ENCODE measurements around the gene MRPS6. TPM values are rescaled to one million over a fixed set of nuclear protein-coding genes. Genes with fewer than 3 reads are reported as not detected.
A peak's percentile ranks its signal among the peaks of the same experiment; 100 is the strongest.

Gene MRPS6
- total RNA-seq, 1 experiment from 2014 or later: 40.2 TPM

DNA sequence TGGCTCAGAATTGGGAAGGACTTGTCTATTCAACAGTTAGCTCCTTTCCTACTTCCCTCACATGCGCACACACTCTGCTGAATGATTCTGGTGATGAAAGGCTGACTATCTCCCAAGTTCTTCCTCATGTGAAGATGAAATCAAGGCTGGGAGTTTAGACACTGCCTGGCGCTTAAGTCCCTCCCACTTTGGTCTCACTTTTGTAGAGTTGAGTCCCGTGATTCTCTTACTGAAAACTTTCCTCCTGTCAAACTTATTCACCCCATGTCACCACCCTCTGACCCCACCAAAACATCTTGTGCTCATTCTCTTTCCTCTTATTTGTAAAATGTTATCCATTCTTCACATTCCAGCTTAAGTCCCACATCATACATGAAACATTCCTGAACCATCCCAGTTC, 8.4 kb upstream of the MRPS6 start:
- DNase-seq (ENCODE audit: low read depth): no peak

- DNase-seq (ENCODE audit: low read depth): no peak
Observed at GRCh38 chr21:34071683-34072082, 1.7 kb upstream of the MRPS6 start.

DNA sequence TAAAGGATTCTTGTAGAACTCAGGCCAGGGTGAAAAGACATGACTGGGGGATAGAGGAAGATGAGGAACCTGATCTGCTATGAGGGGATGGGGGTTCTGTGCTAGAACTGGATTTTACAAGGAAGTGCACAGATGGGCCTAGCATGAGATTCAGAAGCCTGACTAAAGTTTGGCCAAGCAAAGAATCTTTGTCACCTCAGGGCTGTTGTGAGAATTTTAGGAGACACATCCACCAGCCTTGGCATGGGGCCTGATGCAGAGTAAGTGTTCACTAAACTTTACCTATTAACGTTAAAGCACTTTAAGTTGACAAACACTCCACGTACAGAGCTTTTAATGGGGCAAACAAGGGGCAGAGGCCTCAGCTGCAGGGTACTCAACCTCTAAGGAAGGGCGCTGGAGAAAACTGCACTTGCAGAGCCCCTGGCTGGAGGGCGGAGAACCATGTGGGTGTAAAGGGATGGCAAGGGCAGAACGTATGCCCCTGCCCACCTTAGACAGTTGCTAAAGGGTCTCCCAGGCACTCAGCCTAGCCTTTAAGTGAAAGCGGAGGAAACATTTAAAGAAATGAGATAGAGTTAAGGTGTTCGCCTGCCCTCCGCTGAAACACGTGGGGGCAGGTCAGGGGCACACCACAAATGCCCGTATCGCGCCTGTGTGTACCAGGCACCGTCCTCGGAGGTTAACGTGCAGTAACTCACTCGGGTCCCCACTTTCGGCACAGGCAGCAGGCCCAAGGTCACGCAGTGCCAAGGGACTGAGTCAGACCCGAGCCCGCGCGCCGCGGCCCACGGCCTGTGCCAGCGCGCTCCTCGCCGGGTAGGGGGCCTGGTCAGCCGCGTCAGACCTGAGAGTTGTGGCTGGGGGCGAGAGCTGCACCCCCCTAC, 990 bp upstream of the MRPS6 start:
- DNase-seq (ENCODE audit: low read depth): no peak

DNA sequence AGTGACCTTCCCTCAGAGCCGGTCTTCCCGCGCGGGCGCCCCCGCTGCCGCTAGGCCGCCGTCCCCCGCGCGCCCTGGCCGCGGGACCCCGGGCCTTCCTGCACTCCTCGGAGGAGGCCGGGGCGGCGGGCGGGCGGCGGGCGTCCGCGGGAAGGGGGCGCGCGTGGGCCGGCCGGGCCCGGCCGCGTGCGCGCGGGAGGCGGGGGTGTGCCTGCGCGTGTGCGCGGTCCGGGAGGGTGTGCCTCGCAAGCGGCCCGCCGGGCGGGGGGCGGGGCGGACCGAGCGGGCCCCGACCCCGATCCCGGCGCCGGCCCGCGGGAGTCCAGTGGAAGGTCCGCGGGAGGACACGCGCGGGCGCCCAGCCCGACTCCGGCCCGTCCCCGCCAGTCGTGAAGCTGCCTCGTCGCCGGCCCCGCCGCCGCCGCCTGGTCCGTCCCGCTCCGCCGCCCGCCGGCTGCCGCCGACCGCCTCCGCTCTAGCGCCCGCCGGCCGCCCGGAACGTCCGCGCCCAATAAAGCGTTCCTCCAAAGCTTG, 438 bp downstream of the MRPS6 start:
- no peak for DNase-seq (ENCODE audit: low read depth)

DNA sequence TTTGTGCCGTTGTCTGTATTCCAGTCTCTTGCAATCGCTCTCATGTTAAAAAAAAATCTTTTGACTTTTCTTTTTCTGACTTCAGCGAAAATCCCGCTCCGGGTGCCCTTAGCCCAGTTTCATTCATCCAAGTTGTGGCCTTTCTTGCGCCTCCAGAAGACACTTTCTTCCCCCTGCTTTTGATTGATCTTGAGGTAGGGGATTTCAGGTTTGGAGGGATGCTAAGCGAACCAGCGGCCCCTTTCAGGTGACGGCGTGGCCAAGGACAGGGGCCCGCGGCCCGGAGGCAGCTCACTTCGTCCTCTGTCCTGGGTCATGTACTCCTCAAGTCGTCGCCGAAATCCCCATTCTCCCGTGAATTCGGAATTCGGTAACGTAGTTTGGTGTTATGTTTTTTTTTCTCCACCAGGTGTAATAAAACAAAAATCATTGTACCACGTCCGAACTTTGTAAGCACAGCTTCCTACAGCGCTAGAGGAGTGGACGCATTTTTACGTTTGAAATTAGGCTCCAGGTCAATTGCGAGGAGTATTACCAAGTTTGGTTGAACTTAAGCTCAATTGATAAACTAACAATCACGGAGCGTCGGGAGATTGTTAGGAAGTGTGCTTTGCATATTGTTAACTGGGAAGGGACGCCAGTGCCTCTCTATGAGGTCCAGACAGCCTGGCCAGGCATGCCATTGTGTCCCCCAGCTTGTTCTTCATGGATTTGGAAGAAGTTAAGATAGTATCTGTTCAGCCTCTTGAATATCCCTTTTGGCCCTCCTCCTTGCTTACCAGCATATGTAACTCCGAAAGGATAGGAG, 1.1 kb downstream of the MRPS6 start:
- DNase-seq (ENCODE audit: low read depth): no peak

DNA sequence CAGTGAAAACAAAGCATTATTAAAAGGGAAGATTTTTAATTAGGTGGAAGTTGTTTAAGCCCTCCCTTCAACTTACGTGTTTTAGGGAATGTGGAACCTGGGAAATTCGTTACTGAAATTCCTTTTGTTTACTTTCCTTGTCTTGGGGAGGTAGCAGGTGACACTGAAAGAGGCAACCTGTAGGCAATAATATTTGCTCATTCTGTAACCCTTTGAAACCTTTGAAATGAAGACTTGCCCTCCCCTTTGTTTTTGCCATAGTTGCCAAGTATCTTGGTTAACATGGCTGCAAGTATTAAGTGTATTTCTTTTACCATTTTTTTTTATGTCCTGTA, 1.7 kb downstream of the MRPS6 start:
- no peak for DNase-seq (ENCODE audit: low read depth)

GRCh38 chr21:34075760-34076660, 2.6 kb downstream of the MRPS6 start:
- no peak for DNase-seq (ENCODE audit: low read depth)

GRCh38 chr21:34076835-34077234, 3.5 kb downstream of the MRPS6 start:
- no peak for DNase-seq (ENCODE audit: low read depth)

GRCh38 chr21:34077888-34078287, 4.5 kb downstream of the MRPS6 start:
- no peak for DNase-seq (ENCODE audit: low read depth)

DNA sequence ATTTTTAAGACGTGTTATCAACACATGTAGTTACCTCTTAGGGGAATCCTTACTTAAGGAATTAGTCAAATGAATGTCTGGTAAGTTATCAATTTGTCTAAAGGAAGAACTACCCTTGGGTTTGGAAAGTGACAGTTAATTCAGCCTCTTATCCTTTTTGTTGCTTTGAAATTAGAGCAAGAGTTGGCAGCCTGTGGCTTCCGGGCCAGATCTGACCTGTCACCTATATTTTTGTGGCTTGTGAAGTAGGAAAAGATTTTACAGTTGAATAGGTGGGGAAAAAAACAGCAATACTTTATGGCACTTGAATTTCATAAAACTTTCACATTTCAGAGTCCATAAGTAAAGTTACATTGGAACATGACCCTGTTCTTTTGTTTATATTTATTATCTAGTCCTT, 5.5 kb downstream of the MRPS6 start:
- DNase-seq (ENCODE audit: low read depth): no peak

DNA sequence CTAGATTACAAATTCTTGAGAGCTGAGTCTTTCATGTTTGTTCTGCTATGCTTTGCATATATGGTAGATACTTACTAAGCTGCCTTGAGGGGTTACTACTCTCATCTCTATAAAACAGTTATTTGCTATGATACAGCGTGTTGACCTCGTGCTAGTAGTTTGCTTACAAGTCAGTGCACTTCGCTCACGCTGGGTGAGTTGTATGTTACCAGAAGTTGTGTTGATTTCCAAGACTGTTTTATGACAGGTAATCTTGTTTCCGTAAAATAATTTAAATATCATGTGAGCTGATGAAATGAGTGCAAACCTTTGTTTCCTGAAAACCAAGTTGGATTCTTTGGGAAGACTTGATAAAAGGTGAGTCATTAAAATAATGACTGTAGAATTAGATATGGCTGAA, 7.3 kb downstream of the MRPS6 start:
- no peak for DNase-seq (ENCODE audit: low read depth)

DNA sequence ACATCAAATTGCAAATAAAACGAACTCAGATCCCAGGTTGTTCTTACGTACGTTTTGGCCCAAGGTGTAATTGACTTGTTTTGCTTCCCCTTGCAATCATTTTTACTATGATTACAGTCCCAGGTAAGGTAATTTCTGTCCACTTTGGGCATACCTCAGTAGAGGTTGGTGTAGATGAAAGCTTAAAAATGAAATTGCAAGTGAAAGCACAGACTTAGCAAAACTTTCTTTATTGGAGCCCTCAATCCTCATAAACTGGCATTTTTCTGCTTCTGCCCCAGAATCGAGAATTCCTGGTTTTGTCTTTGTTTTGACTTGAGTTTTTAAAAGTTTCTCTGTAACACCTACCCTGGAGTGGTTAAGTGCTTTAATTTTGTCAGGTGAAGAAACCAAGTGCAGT, 9.4 kb downstream of the MRPS6 start:
- no peak for DNase-seq (ENCODE audit: low read depth)

GRCh38 chr21:34083357-34083756, 10.0 kb downstream of the MRPS6 start:
- DNase-seq (ENCODE audit: low read depth): no peak

GRCh38 chr21:34085129-34085528, 11.8 kb downstream of the MRPS6 start:
- no peak for DNase-seq (ENCODE audit: low read depth)

- no peak for DNase-seq (ENCODE audit: low read depth)
Observed at GRCh38 chr21:34086887-34087306, 13.5 kb downstream of the MRPS6 start.

DNA sequence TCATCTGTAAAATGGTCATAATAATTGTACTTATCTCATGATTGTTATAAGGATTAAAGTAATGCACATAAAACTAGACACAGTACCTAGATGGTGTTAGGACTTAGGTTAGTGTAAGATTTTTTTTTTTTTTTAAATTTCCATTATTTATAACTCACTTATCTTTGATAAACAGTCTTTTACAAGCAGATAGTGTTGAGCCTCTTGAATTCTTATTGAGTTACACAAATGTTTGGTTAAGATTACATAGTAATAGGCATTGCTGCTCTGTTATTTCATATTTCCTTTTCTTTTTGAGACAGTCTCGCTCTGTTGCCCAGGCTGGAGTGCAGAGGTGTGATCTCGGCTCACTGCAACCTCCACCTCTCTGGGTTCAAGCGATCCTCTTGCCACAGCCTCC, 15.4 kb downstream of the MRPS6 start:
- no peak for DNase-seq (ENCODE audit: low read depth)

GRCh38 chr21:34091032-34091431, 17.7 kb downstream of the MRPS6 start:
- no peak for DNase-seq (ENCODE audit: low read depth)

- DNase-seq (ENCODE audit: low read depth): no peak
Observed at GRCh38 chr21:34091607-34092006, 18.2 kb downstream of the MRPS6 start.

- DNase-seq (ENCODE audit: low read depth): peak; percentile 12
Observed at GRCh38 chr21:34092262-34092921, 19.0 kb downstream of the MRPS6 start.

- no peak for DNase-seq (ENCODE audit: low read depth)
Observed at GRCh38 chr21:34093083-34093482, 19.7 kb downstream of the MRPS6 start.

DNA sequence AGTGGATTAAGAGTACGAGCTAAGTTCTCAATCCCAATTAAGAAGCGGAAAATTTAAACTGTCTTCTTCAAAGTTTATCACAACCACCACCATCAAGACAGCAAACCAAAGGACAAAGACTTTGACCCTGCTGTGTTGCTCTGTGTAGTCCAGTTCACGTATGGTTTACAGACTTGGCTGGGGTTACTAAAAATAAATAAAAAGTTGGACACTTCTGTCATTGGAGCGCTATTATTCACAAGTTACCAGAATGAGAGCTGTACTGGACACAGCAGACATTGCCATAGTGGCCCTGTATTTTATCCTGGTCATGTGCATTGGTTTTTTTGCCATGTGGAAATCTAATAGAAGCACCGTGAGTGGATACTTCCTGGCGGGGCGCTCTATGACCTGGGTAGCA, 21.6 kb downstream of the MRPS6 start:
- DNase-seq (ENCODE audit: low read depth): no peak

All from HT1080 (cell line).